Activated CD4-positive, CD25-positive, alpha-beta regulatory T cell (primary cell): ENCODE data around the gene ABCA4.
"Not testable (repeated sequence)": the region's sequence is repeated elsewhere in the genome, so short reads cannot be mapped to it uniquely, and the experiment has no call there.

Experiments
- DNase-seq, 4 experiments: peaks; one replicate each; lab custom pipeline; 2025; lab: John Stamatoyannopoulos, UW

The ABCA4 gene

GRCh38 chr1:93979040-93979717, 141.8 kb downstream of the ABCA4 start:
- no peak for DNase-seq

- DNase-seq: no peak
These were observed 143.4 kb downstream of the ABCA4 start for GRCh38 chr1:93977598-93977945.

- no peak for DNase-seq
These were observed 144.0 kb downstream of the ABCA4 start for GRCh38 chr1:93976711-93977597.

GRCh38 chr1:93976291-93976690, 144.7 kb downstream of the ABCA4 start:
- DNase-seq: no peak

DNA sequence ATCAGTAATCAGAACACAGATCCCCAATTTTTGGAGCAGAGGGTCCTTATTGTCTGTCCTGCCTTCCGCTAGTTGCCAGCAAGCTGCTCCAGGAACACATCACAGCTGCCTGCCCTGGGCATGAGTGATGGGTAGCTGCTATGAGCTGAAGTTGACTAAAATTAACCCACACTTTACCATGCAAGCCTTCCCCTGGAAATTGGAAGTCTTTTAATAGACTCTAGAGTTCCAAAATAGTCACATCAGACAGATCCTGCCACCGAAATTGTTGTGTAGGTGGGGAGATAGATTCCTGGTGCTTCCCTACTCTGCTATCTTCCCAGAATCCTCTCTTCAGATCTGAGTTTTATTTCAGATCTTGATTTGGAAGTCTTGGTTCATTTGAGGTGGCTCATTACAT, 148.6 kb downstream of the ABCA4 start:
- DNase-seq: no peak

- no peak for DNase-seq
These were observed 151.1 kb downstream of the ABCA4 start for GRCh38 chr1:93969887-93970286.

DNA sequence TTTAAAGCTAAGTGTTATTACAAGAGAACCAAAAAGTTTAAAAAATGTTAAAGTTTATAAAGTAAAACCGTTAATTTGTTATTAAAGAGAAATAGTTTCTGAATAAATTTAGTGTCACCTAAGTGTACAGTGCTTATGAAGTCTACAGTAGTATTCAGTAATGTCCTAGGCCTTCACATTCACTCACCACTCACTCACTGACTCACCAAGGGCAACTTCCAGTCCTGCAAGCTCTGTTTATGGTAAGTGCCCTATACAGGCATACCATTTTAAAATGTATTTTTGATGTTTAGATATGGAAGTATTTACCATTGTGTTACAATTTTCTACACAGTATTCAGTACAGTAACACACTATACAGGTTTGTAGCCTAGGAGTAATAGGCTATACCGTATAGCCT, 151.6 kb downstream of the ABCA4 start:
- DNase-seq: no peak

DNA sequence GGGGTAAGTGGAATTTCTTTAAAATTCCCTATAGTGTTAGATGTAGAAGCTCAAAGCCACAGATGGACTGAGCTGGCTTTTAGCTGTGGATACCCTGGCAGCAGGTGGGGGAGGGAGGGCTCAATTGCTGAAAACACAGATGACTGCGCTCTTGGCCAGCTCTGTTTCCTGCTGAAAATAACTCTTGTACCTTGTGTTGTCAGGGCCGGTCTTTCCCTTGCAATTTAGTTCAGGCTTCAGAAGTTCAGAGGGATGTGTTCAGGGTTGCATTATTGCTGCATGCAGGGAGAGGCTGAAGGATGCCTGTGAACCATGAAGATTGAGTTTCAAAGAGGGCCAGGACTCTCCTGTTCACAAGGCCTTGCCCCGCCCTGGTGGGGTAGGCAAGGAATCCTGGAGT, 153.6 kb downstream of the ABCA4 start:
- DNase-seq: no peak

DNA sequence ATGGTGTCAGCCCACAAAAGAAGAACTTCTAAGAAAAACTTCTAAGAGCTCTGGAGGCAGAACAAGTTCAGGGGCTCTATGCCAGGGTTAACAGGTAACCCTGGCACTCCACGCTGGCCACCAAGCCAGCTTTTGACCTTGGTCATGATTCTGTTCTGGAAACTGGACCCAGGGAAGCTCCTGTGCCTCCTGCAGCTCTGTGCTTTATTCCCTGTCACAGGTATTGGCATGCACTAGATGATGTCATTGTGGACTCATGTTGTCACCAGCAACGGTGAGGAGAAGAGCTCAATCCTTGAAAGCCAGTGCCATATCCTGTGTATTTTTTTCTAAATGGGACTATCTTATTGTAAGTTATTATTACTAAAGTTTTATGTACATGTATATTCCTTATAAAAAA, 155.1 kb downstream of the ABCA4 start:
- no peak for DNase-seq

DNA sequence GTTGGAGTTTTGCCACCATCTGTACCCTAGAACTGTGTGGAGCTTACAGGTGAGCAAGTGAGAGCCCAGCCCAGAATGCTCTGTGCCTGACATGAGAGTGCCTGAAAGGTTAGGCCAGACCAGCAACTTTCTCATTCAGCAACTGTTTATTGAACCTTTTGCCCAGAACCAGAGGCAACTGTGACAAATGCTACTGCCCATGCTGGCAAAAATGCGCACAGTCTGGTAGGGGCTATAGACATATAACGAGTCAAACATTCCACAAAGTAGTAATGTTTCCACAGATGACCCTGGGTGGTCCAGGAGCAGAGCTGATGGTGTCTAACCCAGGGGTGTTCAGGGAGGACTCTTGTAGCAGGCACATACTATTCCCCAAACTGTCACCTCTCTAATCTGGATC, 155.7 kb downstream of the ABCA4 start:
- DNase-seq: no peak

DNA sequence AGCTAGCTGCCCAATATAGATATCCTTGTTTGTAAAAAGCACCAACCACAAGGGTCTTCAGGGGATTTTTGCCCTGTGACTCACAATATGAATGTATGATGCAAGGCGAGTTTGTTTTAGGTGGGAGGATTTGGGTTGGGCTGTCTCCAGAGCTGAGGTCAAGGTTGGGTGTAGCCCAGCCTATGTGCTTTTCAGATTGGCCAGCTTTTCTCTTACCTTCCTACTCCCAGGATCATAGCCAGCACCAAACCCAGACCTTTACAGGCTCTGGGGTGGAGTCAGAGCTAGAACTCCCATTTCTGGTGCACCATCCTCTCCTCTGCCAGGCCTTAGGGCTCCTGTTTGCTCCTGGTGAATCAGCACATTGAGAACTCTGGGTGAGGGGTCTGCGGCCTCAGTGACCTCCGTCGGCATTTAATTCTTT, 156.2 kb downstream of the ABCA4 start:
- no peak for DNase-seq

GRCh38 chr1:93964096-93964776, 156.7 kb downstream of the ABCA4 start:
- DNase-seq: no peak

- DNase-seq: no peak
These were observed 157.4 kb downstream of the ABCA4 start for GRCh38 chr1:93963585-93963984.

GRCh38 chr1:93961906-93962305, 159.0 kb downstream of the ABCA4 start:
- no peak for DNase-seq

DNA sequence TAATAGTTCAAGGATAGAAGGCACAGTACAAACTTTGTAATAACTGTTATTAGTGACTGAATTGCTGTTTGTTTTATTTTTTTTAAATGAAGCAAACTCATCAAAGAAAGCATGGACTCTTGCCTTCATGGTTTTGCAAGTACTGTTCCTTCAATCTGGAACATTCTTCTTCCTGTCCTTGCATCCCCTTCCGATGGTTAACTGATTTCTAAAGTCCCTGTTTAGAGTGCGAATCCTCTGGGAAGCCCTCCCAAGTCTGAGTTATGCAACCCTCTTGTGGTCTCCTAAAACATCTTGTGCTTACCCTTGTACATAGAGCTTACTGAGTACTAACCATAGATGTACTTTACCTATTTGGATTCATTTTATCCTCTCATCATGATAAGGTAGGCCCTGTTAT, 159.5 kb downstream of the ABCA4 start:
- no peak for DNase-seq

GRCh38 chr1:93960641-93961147, 160.3 kb downstream of the ABCA4 start:
- DNase-seq: no peak

DNA sequence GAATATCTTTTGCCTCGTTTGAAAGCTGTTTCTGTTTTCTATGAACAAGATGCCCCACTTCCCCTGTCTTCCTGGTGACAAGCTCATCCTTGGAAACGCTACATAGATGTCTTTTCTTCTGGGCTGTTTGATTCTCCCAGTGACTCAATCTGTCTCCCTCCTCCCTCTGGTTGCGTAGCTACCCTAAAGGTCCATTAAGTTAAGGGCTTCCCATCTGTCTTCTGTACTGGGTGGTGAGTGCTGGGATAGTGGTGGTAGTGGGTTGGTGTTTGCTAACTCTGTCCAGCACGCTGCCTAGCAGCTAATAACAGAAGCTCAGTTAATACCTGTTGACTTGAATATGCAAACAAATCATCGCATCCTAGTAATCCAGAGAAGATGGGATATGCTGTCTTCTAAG, 161.5 kb downstream of the ABCA4 start:
- no peak for DNase-seq

DNA sequence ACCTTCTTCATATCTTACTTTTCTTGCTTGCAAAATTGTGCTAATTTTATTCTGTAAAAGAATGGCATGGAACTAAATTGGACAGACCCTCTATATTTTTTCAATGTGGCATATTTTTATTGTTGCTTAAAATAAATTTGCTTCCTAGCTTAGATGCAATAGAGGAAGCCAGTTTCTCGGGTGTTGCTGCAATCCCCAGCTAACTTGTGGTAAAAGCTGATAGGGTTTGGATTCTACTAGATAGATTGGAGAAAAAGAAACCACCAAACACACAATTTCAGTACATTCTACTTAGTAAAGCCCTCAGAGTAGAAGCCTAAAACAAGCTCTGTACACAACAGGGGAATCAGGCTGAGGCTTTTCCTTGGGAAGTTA, 162.2 kb downstream of the ABCA4 start:
- DNase-seq: no peak

GRCh38 chr1:93958032-93958725, 162.8 kb downstream of the ABCA4 start:
- no peak for DNase-seq

DNA sequence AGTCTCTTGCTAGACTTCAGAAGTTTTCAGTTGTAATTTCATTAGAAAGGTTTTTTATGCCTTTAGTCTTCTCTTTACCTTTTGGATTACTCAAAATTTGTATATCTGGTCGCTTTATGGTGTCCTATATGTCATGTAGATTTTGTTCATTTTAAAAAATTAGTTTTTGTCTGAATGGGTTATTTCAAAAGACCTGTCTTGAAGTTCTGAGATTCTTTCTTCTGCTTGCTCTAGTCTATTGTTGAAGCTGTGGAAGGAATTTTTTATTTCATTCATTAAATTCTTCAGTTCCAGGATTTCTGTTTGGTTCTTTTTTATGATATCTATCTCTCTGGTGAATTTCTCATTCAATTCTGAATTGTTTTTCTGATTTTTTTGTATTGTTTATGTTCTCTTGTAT, 165.2 kb downstream of the ABCA4 start:
- no peak for DNase-seq

GRCh38 chr1:93947002-93947686, 173.8 kb downstream of the ABCA4 start:
- not testable (repeated sequence) for DNase-seq
